ENCODE measurements around the gene FHIT.

The FHIT gene

DNA sequence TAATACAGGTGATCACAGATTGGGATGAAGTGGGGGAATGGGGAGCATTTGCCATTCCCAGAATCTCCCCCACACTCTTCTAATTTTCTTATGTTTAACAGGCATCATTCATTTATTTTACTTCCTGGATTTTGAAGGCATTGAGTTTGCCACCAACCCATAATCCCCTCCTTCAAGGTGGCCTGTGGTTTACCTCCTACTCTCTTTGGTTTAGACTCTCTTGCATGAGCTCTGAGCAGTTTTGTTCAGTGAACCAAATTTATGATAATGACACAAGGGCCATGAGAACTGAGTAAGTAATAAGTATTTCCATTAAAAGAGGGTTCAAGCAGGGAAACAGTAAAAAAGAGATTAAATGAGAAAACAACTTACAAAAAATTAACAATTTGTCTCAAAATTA is 1498.3 kb downstream of the FHIT start:
- Mint-ChIP-seq H3K9me3 (no peaks in the 10 kb centered on the region), H3K36me3 (ENCODE audit: low read depth) (no peaks in the 10 kb centered on the region), H3K4me1 (peaks cover 31% of the 10 kb centered on the region), H3K4me3 (no peak overlapping the region), H3K27ac (no peak overlapping the region), H3K27me3 (no peaks in the 10 kb centered on the region)
- no peak for DNase-seq
- peak; percentile 59 for ATAC-seq

DNA sequence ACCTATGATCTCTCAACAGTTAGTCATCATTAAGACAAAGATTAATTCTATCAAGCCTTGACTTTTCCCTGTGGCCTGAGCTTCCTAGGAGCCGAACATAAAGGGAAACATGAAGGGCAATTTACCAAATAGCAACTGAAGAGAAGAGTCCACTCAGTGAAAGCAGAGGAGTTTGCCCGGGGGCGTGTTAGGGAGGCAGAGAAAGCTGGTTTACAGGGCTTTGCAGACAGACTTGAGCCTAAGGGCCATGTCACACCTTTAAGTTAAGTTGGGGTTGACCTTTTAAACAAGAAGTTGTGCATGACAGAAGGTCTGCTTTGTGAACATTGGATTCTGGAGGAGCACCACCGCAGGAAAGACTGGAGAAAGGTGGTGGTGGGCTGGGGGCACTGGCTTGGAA is 1499.6 kb downstream of the FHIT start:
- H3K4me1 Mint-ChIP-seq: peaks cover 25% of the 10 kb centered on the region
- peaks cover 6% of the 10 kb centered on the region for H3K36me3 Mint-ChIP-seq (ENCODE audit: low read depth)
- ATAC-seq (no peak), DNase-seq (no peak)
- no peak overlapping the region for H3K4me3 Mint-ChIP-seq
- no peaks in the 10 kb centered on the region for H3K27me3 Mint-ChIP-seq
- H3K9me3 Mint-ChIP-seq: peaks cover 6% of the 10 kb centered on the region
- no peak overlapping the region for H3K27ac Mint-ChIP-seq

DNA sequence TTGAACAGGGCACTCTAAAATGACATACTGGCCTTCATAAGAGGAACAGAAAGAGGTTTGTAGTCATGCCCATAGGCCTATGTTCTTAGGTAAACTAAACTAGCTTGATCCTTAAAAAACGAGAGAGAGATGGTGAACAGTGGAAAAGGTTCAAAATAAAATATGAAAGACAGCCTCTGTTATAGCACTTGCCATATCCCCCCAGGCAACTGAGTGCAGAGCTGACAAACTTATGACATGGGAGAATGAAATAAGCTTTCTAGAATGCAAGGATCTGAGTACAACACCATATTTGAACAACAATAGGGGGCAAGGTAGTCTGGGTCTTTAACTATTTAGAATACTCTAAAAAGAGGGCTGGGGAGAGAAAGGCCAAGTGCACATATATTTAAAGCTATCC is 1500.9 kb downstream of the FHIT start:
- no peak for ATAC-seq

DNA sequence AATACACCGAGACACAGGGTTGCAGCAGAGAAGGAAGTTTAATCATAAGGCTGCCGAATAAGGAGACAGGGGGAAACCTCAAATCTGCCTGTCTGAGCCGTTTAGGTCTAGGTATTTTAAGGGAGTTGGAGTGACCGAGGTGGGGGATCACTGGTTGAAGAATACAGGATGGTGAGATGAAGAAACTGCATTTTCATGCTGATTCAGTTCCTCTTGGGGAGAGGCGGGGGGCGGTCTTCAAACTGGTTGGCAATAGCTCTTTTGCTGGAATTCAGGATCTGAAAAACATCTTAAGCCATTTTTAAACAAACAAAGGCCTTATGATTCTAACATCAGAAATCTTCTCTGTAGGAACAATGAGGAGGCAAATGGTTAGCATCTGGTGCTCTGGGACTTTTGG is 1502.0 kb downstream of the FHIT start:
- Mint-ChIP-seq H3K4me3 (no peak overlapping the region), H3K27me3 (no peaks in the 10 kb centered on the region), H3K9me3 (peaks cover 12% of the 10 kb centered on the region), H3K4me1 (peaks cover 19% of the 10 kb centered on the region), H3K36me3 (ENCODE audit: low read depth) (peaks cover 9% of the 10 kb centered on the region), H3K27ac (no peak overlapping the region)
- no peak for DNase-seq
- no peak for ATAC-seq

More for the DNA sequence above, 1500.9 kb downstream of the FHIT start:
- H3K9me3 Mint-ChIP-seq: peaks cover 12% of the 10 kb centered on the region
- no peak overlapping the region for H3K27ac Mint-ChIP-seq
- DNase-seq: no peak
- no peak overlapping the region for H3K4me3 Mint-ChIP-seq
- H3K36me3 Mint-ChIP-seq (ENCODE audit: low read depth): peaks cover 9% of the 10 kb centered on the region
- H3K4me1 Mint-ChIP-seq: peaks cover 21% of the 10 kb centered on the region
- H3K27me3 Mint-ChIP-seq: no peaks in the 10 kb centered on the region

DNA sequence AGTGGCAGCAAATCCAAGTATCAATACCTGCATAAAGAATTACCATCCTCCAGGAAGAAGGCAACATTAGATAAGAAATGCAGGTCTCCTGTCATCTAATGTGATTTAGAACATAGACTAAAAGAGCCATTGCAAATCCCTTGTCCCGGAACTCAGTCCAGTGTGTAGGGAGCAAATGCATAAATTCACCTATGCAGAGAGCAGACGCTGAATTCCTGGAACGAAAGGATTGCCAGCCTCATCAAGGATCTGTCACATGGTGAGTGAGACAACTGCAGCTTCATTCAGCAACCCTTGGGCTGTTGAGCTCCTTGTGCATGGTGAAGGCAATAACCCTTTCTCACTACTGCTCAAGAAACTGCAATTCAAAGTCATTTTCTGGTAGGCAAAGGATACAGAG is 1504.7 kb downstream of the FHIT start:
- Mint-ChIP-seq H3K4me1 (no peaks in the 10 kb centered on the region), H3K9me3 (peaks cover 12% of the 10 kb centered on the region), H3K27ac (no peak overlapping the region), H3K4me3 (no peak overlapping the region), H3K27me3 (peaks cover 2% of the 10 kb centered on the region), H3K36me3 (ENCODE audit: low read depth) (peaks cover 9% of the 10 kb centered on the region)
- DNase-seq: no peak
- no peak for ATAC-seq

DNA sequence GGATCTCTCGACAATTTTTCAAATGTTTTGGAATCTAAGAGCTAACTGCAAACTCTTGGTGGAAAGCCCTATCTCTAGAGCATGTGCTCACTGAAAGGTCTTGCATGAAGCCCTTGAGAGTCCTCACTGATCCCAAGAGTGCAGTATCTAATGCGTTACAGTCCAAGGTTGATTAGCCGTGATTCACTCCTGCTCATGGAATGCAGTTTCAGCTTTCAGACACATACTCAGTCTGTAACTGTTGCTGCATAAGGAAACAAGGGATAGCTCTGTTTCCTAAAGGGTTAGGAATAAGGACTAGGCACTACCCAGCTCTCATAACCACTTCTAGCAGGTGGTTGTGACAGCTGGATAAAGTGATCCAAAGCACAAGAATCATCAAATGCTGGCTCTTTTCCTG is 1514.0 kb downstream of the FHIT start:
- Mint-ChIP-seq H3K27ac (no peak overlapping the region), H3K27me3 (peaks cover 2% of the 10 kb centered on the region), H3K4me3 (no peak overlapping the region), H3K4me1 (peaks cover 17% of the 10 kb centered on the region), H3K36me3 (ENCODE audit: low read depth) (no peaks in the 10 kb centered on the region), H3K9me3 (no peaks in the 10 kb centered on the region)
- DNase-seq (no peak), ATAC-seq (no peak)

DNA sequence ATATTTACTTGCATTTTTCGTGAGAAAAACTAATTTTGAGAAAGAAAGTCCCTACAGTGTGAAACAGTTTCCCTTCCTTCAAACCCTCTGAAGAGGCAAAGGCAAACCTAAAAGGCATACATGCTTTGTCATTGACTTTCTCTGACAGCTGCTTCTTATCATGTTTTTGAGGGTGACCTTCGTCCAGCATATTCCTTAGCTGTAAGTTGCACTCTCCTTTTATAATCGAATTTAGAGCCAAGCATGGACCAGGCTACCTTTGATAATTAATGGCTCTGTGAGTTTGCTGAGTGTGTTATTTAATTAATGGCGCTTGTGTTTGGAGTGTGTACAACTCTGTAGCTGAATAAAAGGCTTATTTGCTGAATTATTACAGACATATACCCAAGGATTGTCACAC is 1517.2 kb downstream of the FHIT start:
- Mint-ChIP-seq H3K36me3 (ENCODE audit: low read depth) (no peaks in the 10 kb centered on the region), H3K27me3 (no peaks in the 10 kb centered on the region), H3K27ac (no peak overlapping the region), H3K4me1 (peaks cover 27% of the 10 kb centered on the region), H3K9me3 (no peaks in the 10 kb centered on the region), H3K4me3 (no peak overlapping the region)
- ATAC-seq: no peak
- no peak for DNase-seq

DNA sequence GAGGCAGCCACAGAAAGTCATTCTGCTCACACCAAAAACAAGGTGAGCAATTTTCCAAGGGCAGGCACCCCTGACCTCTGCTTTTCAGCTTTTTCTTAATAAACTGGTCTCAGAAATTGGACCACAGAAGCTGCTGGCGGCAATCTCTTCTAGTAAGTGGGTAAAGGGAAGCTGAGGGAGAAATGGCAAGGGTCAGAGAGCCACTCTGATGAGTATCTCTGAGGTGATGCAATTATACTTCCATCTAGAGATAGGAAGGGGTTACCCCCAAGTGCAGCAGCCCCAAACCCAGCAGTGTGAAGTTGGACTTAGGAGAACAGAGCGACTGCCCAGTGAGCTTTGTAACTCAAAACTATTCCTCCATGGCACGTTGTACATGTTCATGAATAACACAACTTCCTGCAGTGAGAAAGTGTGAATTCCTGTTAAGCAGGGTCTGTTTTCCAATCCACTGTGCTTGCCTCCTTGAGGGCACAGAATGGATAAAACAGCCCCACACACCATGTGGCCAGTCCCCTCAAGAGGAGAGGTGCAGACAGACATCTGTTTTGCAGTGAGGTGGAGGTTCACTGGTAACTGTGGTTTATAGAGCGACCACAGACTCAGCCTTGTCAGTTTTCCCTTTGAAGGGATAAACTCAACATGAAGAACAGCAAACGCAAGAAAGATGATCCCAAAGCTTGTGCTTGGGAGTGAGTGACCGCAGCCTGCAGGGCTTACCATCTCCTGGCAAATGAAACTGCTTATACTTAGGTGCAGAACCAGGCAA is 1518.0 kb downstream of the FHIT start:
- no peak for DNase-seq
- Mint-ChIP-seq H3K4me1 (peaks cover 27% of the 10 kb centered on the region), H3K9me3 (no peaks in the 10 kb centered on the region), H3K4me3 (no peak overlapping the region), H3K27ac (no peak overlapping the region), H3K27me3 (no peaks in the 10 kb centered on the region), H3K36me3 (ENCODE audit: low read depth) (no peaks in the 10 kb centered on the region)
- peak; percentile 38 for ATAC-seq

DNA sequence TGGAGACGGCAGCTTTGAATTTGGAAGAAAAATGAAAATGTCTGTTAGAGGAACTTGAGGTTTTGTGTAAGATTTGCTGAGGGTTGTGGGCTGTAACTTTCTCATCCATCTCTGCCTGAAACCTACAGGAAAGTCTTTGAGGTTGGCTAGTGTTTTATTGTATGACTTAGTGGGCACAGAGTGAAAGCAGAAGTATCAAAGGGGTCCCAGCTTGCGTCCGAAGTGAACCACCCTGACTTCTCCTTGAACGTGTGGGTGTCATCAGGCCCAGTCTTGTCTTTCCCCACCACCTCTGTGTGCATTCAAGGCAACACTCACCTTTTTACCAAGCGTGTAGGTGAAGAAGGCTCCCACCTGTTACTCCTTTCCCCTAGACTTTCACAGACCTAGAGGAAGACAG is 1519.3 kb downstream of the FHIT start:
- no peaks in the 10 kb centered on the region for H3K36me3 Mint-ChIP-seq (ENCODE audit: low read depth)

DNA sequence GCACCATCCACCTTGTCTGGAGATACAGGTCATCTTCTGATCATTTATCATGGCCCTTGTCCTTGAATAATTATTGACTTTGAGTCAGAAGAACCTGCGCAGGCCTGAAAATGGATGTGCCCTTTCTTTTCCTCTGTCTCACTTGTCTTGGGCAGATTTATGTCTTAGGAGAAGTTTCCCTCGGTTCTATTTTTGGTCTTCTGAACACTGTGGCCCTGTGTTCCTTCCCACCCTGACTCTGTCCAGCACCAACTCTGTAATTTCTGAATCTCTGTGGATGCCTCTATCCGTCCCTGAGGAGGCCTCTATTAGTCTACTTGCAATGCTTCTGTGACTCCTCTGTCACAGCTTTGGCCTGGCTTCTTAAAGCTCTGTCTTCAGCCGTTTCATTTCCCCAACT is 1520.7 kb downstream of the FHIT start:
- Mint-ChIP-seq H3K36me3 (ENCODE audit: low read depth) (no peaks in the 10 kb centered on the region), H3K4me1 (peaks cover 44% of the 10 kb centered on the region), H3K27ac (no peak overlapping the region), H3K27me3 (no peaks in the 10 kb centered on the region), H3K4me3 (no peak overlapping the region), H3K9me3 (peaks cover 4% of the 10 kb centered on the region)
- no peak for ATAC-seq
- DNase-seq: no peak

More for the DNA sequence above, 1519.3 kb downstream of the FHIT start:
- no peaks in the 10 kb centered on the region for H3K27me3 Mint-ChIP-seq
- peaks cover 33% of the 10 kb centered on the region for H3K4me1 Mint-ChIP-seq
- ATAC-seq (peak; percentile 60), DNase-seq (no peak)
- no peaks in the 10 kb centered on the region for H3K9me3 Mint-ChIP-seq
- H3K4me3 Mint-ChIP-seq: no peak overlapping the region
- H3K27ac Mint-ChIP-seq: no peak overlapping the region

DNA sequence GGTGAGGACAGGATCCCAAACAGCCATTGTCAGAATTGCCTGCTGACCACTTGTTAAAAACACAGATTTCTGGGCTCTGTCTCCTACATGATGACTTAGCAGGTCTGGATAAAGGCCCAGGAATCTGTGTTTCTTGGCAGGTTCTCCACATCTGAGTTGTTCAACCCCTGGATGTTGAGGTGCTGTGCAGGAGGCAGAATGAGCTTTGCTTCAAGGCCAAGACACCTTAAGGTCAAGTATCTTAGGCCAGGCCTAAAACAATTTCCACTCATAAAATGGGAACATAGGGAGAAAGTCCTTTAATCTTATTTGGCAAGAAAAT is 1522.7 kb downstream of the FHIT start:
- peaks cover 17% of the 10 kb centered on the region for H3K9me3 Mint-ChIP-seq
- H3K4me1 Mint-ChIP-seq: peaks cover 40% of the 10 kb centered on the region
- no peaks in the 10 kb centered on the region for H3K36me3 Mint-ChIP-seq (ENCODE audit: low read depth)
- no peak overlapping the region for H3K4me3 Mint-ChIP-seq
- no peak overlapping the region for H3K27ac Mint-ChIP-seq
- no peak for ATAC-seq
- no peak for DNase-seq
- no peaks in the 10 kb centered on the region for H3K27me3 Mint-ChIP-seq

DNA sequence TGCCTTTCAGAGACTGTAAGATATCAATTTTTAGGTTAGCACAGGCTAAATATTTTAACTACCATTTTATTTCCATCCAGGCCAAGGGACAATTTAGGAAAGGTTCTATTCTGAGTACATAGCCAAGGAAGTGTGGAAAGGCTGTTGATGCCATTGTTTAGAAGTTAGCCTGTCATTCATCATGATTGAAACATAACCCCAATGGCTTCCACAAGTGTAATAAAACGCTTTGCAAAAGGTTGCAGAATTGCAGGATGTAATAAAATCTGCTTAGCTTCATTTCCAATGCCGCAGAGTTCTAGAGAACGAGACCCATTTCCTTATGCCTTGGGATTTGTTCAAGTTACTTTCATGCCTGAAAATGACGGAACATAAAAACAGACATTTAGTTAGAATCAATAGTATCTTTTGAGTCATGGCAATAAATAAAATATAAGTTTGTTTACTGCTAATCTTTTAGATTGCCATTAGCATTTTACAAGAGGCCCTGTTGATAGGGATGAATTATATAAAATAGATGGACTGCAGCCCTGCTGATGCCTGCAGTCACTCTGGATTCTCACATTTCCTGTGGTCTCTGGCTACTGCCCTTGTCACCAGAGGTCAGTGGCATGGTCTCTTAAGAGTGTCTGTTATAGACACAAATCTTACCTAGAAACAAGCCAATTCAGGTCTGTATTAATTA is 1523.2 kb downstream of the FHIT start:
- no peak overlapping the region for H3K27ac Mint-ChIP-seq
- no peak overlapping the region for H3K4me3 Mint-ChIP-seq
- H3K27me3 Mint-ChIP-seq: no peaks in the 10 kb centered on the region
- no peaks in the 10 kb centered on the region for H3K36me3 Mint-ChIP-seq (ENCODE audit: low read depth)
- no peak for DNase-seq
- peaks cover 35% of the 10 kb centered on the region for H3K4me1 Mint-ChIP-seq
- H3K9me3 Mint-ChIP-seq: peaks cover 17% of the 10 kb centered on the region
- no peak for ATAC-seq

DNA sequence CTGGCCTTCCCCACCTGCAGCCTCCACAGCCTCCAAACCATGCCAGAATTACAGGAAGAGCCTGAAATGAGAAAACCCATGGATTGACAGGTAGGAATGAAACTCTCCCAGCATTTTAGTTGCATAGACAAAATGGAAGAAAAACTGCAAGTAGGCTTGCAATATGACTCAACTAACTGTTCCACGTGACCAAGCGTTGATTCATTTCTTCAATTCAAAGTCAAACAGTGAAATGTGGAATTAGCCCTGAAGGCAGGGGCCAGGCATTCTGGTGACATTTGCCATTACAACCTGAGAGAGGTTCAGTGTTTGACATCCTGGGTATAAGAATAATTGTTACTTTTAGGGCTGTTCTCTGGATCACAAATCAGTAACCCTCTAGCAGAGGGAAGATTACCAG is 1525.0 kb downstream of the FHIT start:
- peaks cover 17% of the 10 kb centered on the region for H3K4me1 Mint-ChIP-seq
- ATAC-seq: peak; percentile 68
- peaks cover 17% of the 10 kb centered on the region for H3K9me3 Mint-ChIP-seq

DNA sequence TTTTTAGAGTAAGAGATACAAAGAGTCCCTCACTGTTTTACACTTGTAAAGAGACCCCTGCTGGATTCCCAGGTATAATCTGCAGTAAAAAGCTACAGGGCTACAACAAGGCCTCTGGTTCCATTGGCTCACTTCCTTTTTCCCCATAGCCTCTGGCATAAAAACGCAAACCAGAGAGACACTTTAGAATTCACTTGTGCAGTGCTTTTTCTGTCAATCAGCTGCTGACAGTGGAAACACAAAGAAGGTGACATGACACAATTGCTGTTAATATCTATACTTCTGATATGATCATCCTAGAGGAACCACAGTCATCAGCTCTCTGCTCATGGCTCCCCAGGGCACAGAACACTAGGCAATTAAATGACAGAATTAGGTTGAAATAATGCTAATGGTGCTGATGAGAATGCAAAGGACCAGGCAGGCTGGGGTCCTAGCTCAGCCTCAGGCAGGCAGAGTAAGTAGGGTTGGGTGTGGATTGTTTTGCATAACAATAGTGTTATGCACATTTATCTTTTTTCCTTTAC is 1533.5 kb downstream of the FHIT start:
- Mint-ChIP-seq H3K4me3 (no peak overlapping the region), H3K27ac (no peak overlapping the region), H3K4me1 (no peaks in the 10 kb centered on the region), H3K9me3 (peaks cover 4% of the 10 kb centered on the region), H3K27me3 (no peaks in the 10 kb centered on the region), H3K36me3 (ENCODE audit: low read depth) (no peaks in the 10 kb centered on the region)
- no peak for ATAC-seq
- DNase-seq: no peak

More for the DNA sequence above, 1525.0 kb downstream of the FHIT start:
- DNase-seq: peak; percentile 4
- H3K27ac Mint-ChIP-seq: no peak overlapping the region
- no peaks in the 10 kb centered on the region for H3K27me3 Mint-ChIP-seq
- no peak overlapping the region for H3K4me3 Mint-ChIP-seq
- H3K36me3 Mint-ChIP-seq (ENCODE audit: low read depth): no peaks in the 10 kb centered on the region

DNA sequence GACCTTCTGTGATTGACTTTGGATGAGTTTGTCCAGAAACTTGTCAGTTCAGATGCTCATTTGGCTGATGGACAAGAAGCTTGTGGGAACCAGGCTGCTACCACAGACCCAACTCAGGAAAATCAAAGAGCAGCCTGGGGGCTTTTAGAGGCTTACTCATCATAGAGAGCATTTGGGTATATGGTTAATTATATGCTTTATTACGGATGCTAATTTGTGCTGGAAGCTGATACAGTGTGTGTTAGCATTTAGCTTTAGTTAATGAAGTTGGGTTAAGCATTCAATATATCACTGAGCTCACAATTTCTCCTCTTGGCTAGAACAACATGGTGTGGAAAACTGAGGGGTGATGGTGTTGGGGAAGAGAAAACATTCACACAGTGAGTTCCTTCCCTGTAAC is 1537.2 kb downstream of the FHIT start:
- H3K27me3 Mint-ChIP-seq: no peaks in the 10 kb centered on the region
- no peak overlapping the region for H3K4me3 Mint-ChIP-seq

More for the DNA sequence above, 1537.2 kb downstream of the FHIT start:
- ATAC-seq (no peak), DNase-seq (no peak)
- Mint-ChIP-seq H3K9me3 (peaks cover 4% of the 10 kb centered on the region), H3K36me3 (ENCODE audit: low read depth) (no peaks in the 10 kb centered on the region), H3K4me1 (no peaks in the 10 kb centered on the region), H3K27ac (no peak overlapping the region)
